ENCODE data around the gene CTTNBP2.

- TF ChIP-seq CTCF (IDR thresholded peaks at IDR 0.05): no peak
- TF ChIP-seq EZH2 (IDR thresholded peaks at IDR 0.05; ENCODE audit: borderline replicate concordance, insufficient read depth, low read depth, low read length, poor library complexity, severe bottlenecking): no peak
Observed at GRCh38 chr7:117661328-117661727, 211.9 kb downstream of the CTTNBP2 start.
